SK-N-SH treated with all-trans-retinoic acid at 6 μM for 48 hours (cell line): ENCODE data around the gene TMEM190.

Experiments
- ATAC-seq: fragments of 200-7000 bp; cut with Tn5 transposase; 3 replicates; pipeline ENCODE4 v1.9.1; 2020; ENCODE audit warnings: mild to moderate bottlenecking, moderate library complexity
- BACH2 ChIP-seq: fragments of 250-450 bp; sonication (Bioruptor Pico); IDR thresholded peaks from 2 replicates; pipeline ENCODE4 v1.9.0; 2021; ENCODE audit warnings: mild to moderate bottlenecking, borderline replicate concordance
- CSDC2 ChIP-seq: fragments of 250-450 bp; sonication (Bioruptor Pico); IDR thresholded peaks from 2 replicates; pipeline ENCODE4 v1.5.0; 2020; ENCODE audit warnings: mild to moderate bottlenecking, moderate library complexity
- ESRRG ChIP-seq: fragments of 250-450 bp; sonication (Bioruptor Pico); IDR thresholded peaks from 2 replicates; pipeline ENCODE4 v1.6.1; 2021; ENCODE audit warnings: mild to moderate bottlenecking
- GLIS3 ChIP-seq: fragments of 250-450 bp; sonication (Bioruptor Pico); IDR thresholded peaks from 2 replicates; pipeline ENCODE4 v1.5.0; 2020; ENCODE audit warnings: mild to moderate bottlenecking, moderate library complexity
- POU6F1 ChIP-seq: fragments of 250-450 bp; sonication (Bioruptor Pico); IDR thresholded peaks from 2 replicates; pipeline ENCODE4 v1.8.0; 2021; ENCODE audit warnings: low read depth, mild to moderate bottlenecking, moderate library complexity, borderline replicate concordance
- PPARA ChIP-seq: fragments of 250-450 bp; sonication (Bioruptor Pico); IDR thresholded peaks from 2 replicates; pipeline ENCODE4 v1.5.0; 2020; ENCODE audit warnings: mild to moderate bottlenecking, borderline replicate concordance
- RARB ChIP-seq: fragments of 250-450 bp; sonication (Bioruptor Pico); IDR thresholded peaks from 2 replicates; pipeline ENCODE4 v1.8.0; 2021; ENCODE audit warnings: mild to moderate bottlenecking, moderate library complexity
- SNAI2 ChIP-seq: fragments of 250-450 bp; sonication (Bioruptor Pico); IDR thresholded peaks from 2 replicates; pipeline ENCODE4 v1.5.0; 2020; ENCODE audit warnings: mild to moderate bottlenecking, moderate library complexity
- TCF4 ChIP-seq: fragments of 250-450 bp; sonication (Bioruptor Pico); IDR thresholded peaks from 2 replicates; pipeline ENCODE4 v1.8.0; 2021; ENCODE audit warnings: mild to moderate bottlenecking, moderate library complexity, borderline replicate concordance
- TOX ChIP-seq: fragments of 250-450 bp; sonication (Bioruptor Pico); IDR thresholded peaks from 2 replicates; pipeline ENCODE4 v1.8.0; 2021; ENCODE audit warnings: mild to moderate bottlenecking, moderate library complexity, borderline replicate concordance
- TSHZ2 ChIP-seq: fragments of 250-450 bp; sonication (Bioruptor Pico); IDR thresholded peaks from 2 replicates; pipeline ENCODE4 v1.5.0; 2020; ENCODE audit warnings: mild to moderate bottlenecking, moderate library complexity
- ZFP3 ChIP-seq: fragments of 250-450 bp; sonication (Bioruptor Pico); IDR thresholded peaks from 2 replicates; pipeline ENCODE4 v1.5.0; 2020; ENCODE audit warnings: mild to moderate bottlenecking, moderate library complexity
- ZFP30 ChIP-seq: fragments of 450-650 bp; formaldehyde crosslinking; IDR thresholded peaks from 2 replicates; pipeline ENCODE4 v1.5.0; 2022; ENCODE audit warnings: mild to moderate bottlenecking, moderate library complexity
- ZNF70 ChIP-seq: fragments of 450-650 bp; formaldehyde crosslinking; IDR thresholded peaks from 2 replicates; pipeline ENCODE4 v1.5.0; 2020; ENCODE audit warnings: mild to moderate bottlenecking, moderate library complexity
- ZNF8 ChIP-seq: fragments of 450-650 bp; formaldehyde crosslinking; IDR thresholded peaks from 2 replicates; pipeline ENCODE4 v1.5.0; 2020; ENCODE audit warnings: mild to moderate bottlenecking, moderate library complexity
- TF ChIP-seq, protein P1 (sequence below): fragments of 250-450 bp; sonication (Bioruptor Pico); IDR thresholded peaks from 2 replicates; pipeline ENCODE4 v1.5.1; 2020; ENCODE audit warnings: low read depth, mild to moderate bottlenecking, moderate library complexity
- TF ChIP-seq, protein P2 (sequence below): fragments of 250-450 bp; sonication (Bioruptor Pico); IDR thresholded peaks from 2 replicates; pipeline ENCODE4 v1.8.0; 2020; ENCODE audit warnings: mild to moderate bottlenecking, moderate library complexity, borderline replicate concordance

TMEM190 gene

GRCh38 chr19:55355213-55355821, 21.3 kb upstream of the TMEM190 start:
- no peak for ATAC-seq
- TF ChIP-seq TOX (CRISPR knock-in tag): no peak
- TF ChIP-seq, protein P1, sequence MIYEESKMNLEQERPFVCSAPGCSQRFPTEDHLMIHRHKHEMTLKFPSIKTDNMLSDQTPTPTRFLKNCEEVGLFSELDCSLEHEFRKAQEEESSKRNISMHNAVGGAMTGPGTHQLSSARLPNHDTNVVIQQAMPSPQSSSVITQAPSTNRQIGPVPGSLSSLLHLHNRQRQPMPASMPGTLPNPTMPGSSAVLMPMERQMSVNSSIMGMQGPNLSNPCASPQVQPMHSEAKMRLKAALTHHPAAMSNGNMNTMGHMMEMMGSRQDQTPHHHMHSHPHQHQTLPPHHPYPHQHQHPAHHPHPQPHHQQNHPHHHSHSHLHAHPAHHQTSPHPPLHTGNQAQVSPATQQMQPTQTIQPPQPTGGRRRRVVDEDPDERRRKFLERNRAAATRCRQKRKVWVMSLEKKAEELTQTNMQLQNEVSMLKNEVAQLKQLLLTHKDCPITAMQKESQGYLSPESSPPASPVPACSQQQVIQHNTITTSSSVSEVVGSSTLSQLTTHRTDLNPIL (CRISPR knock-in tag): no peak
- no peak for TF ChIP-seq SNAI2 (CRISPR knock-in tag)
- TF ChIP-seq, all 23 proteins: peak for 0

DNA sequence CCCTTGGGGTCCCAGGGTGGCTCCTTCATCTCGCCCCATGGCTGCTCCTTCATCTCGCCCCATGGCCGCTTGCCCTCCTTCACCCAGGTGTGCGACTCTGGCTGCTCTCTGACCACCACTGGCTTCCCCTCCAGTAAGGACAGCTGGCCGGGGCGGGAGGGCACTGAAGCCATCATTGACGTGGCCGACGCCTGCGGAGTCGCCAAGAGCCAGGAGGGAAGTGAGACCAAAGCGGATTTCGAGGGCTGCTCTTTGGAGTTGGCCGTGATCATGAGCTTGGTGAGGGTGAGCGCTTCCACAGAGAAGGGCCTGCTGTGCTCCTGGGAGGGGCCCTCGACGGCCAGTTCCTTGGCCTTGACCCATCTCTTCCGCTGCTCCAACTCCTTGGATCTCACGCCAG, 18.1 kb upstream of the TMEM190 start:
- no peak for TF ChIP-seq TCF4 (CRISPR knock-in tag)
- no peak for TF ChIP-seq TOX (CRISPR knock-in tag)
- TF ChIP-seq ZNF70 (CRISPR knock-in tag): no peak
- TF ChIP-seq PPARA (CRISPR knock-in tag): no peak
- TF ChIP-seq, protein P2, sequence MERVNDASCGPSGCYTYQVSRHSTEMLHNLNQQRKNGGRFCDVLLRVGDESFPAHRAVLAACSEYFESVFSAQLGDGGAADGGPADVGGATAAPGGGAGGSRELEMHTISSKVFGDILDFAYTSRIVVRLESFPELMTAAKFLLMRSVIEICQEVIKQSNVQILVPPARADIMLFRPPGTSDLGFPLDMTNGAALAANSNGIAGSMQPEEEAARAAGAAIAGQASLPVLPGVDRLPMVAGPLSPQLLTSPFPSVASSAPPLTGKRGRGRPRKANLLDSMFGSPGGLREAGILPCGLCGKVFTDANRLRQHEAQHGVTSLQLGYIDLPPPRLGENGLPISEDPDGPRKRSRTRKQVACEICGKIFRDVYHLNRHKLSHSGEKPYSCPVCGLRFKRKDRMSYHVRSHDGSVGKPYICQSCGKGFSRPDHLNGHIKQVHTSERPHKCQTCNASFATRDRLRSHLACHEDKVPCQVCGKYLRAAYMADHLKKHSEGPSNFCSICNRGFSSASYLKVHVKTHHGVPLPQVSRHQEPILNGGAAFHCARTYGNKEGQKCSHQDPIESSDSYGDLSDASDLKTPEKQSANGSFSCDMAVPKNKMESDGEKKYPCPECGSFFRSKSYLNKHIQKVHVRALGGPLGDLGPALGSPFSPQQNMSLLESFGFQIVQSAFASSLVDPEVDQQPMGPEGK (CRISPR knock-in tag): no peak
- TF ChIP-seq ZFP30 (CRISPR knock-in tag): no peak
- TF ChIP-seq, protein P1 (CRISPR knock-in tag): no peak
- no peak for TF ChIP-seq CSDC2 (CRISPR knock-in tag)
- no peak for TF ChIP-seq TSHZ2 (CRISPR knock-in tag)
- no peak for TF ChIP-seq ESRRG (CRISPR knock-in tag)
- TF ChIP-seq BACH2 (CRISPR knock-in tag): no peak
- TF ChIP-seq RARB (CRISPR knock-in tag): no peak
- TF ChIP-seq ZFP3 (CRISPR knock-in tag): no peak
- TF ChIP-seq GLIS3: no peak
- no peak for TF ChIP-seq SNAI2 (CRISPR knock-in tag)
- TF ChIP-seq POU6F1 (CRISPR knock-in tag): no peak
- no peak for TF ChIP-seq ZNF8 (CRISPR knock-in tag)
- ATAC-seq: no peak

- no peak for ATAC-seq
- TF ChIP-seq GLIS3 (no peak), BACH2 (CRISPR knock-in tag) (no peak), ZFP3 (CRISPR knock-in tag) (no peak)
Measured at GRCh38 chr19:55358943-55359908, 17.4 kb upstream of the TMEM190 start.
